ENCODE data around the gene ZNF677.
"Not testable (repeated sequence)": the region's sequence is repeated elsewhere in the genome, so short reads cannot be mapped to it uniquely, and the experiment has no call there.

The ZNF677 gene

GRCh38 chr19:53290758-53291549, 36.3 kb upstream of the ZNF677 start:
- DNase-seq (ENCODE audit: low spot score): no peak
- no peaks in the 10 kb centered on the region for H3K4me1 ChIP-seq (ENCODE audit: control insufficient read depth in 2 of 2, insufficient read depth in 1 of 2, low read depth in 1 of 2, low read length in 2 of 2)
- no peak overlapping the region for H3K27ac ChIP-seq (replicated peaks; ENCODE audit: low read length)
- H2BK120ac ChIP-seq (ENCODE audit: low read depth, low read length): no peak overlapping the region
- H2AK5ac ChIP-seq (ENCODE audit: low read depth, low read length): no peak overlapping the region
- no peak overlapping the region for H3K14ac ChIP-seq (ENCODE audit: low read length)
- no peak overlapping the region for H3K23ac ChIP-seq (ENCODE audit: low read depth, low read length, poor library complexity)
- H3K4me3 ChIP-seq (ENCODE audit: low read length in 2 of 2): no peak overlapping the region
- no peak overlapping the region for H3K4ac ChIP-seq (ENCODE audit: low read length)
- H3K9me3 ChIP-seq (replicated peaks in 1 of 2; ENCODE audit: control insufficient read depth in 2 of 2, insufficient read depth in 1 of 2, low read depth in 1 of 2, low read length in 2 of 2): peaks cover 17 to 24% of the 10 kb centered on the region in 2 donors
- no peak overlapping the region for H2BK12ac ChIP-seq (ENCODE audit: low read length)
- no peak overlapping the region for H3K9ac ChIP-seq (ENCODE audit: low read depth, low read length, poor library complexity)
- no peaks in the 10 kb centered on the region for H3K36me3 ChIP-seq (replicated peaks in 1 of 2; ENCODE audit: control insufficient read depth in 2 of 2, insufficient read depth in 2 of 2, low read length in 2 of 2)
- H2BK5ac ChIP-seq (ENCODE audit: low read length): no peak overlapping the region
- no peak overlapping the region for H2AFZ ChIP-seq (ENCODE audit: low read length)
- peak overlapping the region; percentile 43 for H4K8ac ChIP-seq (ENCODE audit: low read depth, low read length)
- H3K27me3 ChIP-seq (ENCODE audit: control insufficient read depth in 3 of 3, insufficient read depth in 3 of 3, low read depth in 1 of 3, low read length in 3 of 3): no peaks in the 10 kb centered on the region
- H3K18ac ChIP-seq (ENCODE audit: low read length): no peak overlapping the region
- H4K91ac ChIP-seq (ENCODE audit: low read depth, low read length, poor library complexity): no peak overlapping the region
- H3K79me1 ChIP-seq (ENCODE audit: low read depth, low read length): no peaks in the 10 kb centered on the region
- no peak overlapping the region for H3K4me2 ChIP-seq (ENCODE audit: insufficient read depth, low read length, poor library complexity, severe bottlenecking)
- H2BK15ac ChIP-seq (ENCODE audit: low read length): no peak overlapping the region
- no CpG with 5 or more reads among the region's 47 CpGs for WGBS, 2 donors (ENCODE audit: extremely low coverage in 2 of 2, insufficient read length in 2 of 2, insufficient replicate concordance in 1 of 2)

DNA sequence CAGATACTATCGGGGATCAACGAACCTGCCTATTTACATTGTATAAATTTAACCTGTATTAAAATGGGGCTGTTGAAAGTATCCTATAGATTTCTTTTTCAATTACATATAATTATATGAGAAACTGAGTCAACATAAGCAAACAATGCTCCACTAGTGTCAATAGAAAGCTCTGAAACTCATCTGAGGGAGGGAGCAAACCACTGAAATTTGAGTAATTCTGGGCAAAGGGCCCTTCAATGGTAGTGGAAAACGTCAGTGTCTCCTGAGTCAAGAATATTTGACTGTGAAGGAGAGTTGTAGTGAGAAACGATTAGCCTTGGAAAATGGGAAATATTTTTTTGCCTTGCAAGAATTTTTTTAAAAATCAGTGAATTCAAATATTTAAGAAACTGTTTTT, 30.4 kb upstream of the ZNF677 start:
- H2BK15ac ChIP-seq (ENCODE audit: low read length): no peak overlapping the region
- no peak overlapping the region for H3K4me2 ChIP-seq (ENCODE audit: insufficient read depth, low read length, poor library complexity, severe bottlenecking)

GRCh38 chr19:53281947-53282346, 27.3 kb upstream of the ZNF677 start:
- not testable (repeated sequence) for H3K4me1 ChIP-seq (ENCODE audit: control insufficient read depth in 2 of 2, insufficient read depth in 1 of 2, low read depth in 1 of 2, low read length in 2 of 2); H2AK5ac ChIP-seq (ENCODE audit: low read depth, low read length); DNase-seq (ENCODE audit: low spot score); H3K27ac ChIP-seq (replicated peaks; ENCODE audit: low read length); H2BK12ac ChIP-seq (ENCODE audit: low read length); H4K91ac ChIP-seq (ENCODE audit: low read depth, low read length, poor library complexity); H2BK15ac ChIP-seq (ENCODE audit: low read length); H3K14ac ChIP-seq (ENCODE audit: low read length); H3K9ac ChIP-seq (ENCODE audit: low read depth, low read length, poor library complexity); H3K18ac ChIP-seq (ENCODE audit: low read length); H2AFZ ChIP-seq (ENCODE audit: low read length); H3K9me3 ChIP-seq (replicated peaks in 1 of 2; ENCODE audit: control insufficient read depth in 2 of 2, insufficient read depth in 1 of 2, low read depth in 1 of 2, low read length in 2 of 2); H3K4me3 ChIP-seq (ENCODE audit: low read length in 2 of 2); H3K23ac ChIP-seq (ENCODE audit: low read depth, low read length, poor library complexity); H2BK5ac ChIP-seq (ENCODE audit: low read length); H3K4me2 ChIP-seq (ENCODE audit: insufficient read depth, low read length, poor library complexity, severe bottlenecking); H3K79me1 ChIP-seq (ENCODE audit: low read depth, low read length); H3K36me3 ChIP-seq (replicated peaks in 1 of 2; ENCODE audit: control insufficient read depth in 2 of 2, insufficient read depth in 2 of 2, low read length in 2 of 2); H3K4ac ChIP-seq (ENCODE audit: low read length); H2BK120ac ChIP-seq (ENCODE audit: low read depth, low read length); H4K8ac ChIP-seq (ENCODE audit: low read depth, low read length); H3K27me3 ChIP-seq (ENCODE audit: control insufficient read depth in 3 of 3, insufficient read depth in 3 of 3, low read depth in 1 of 3, low read length in 3 of 3)
- WGBS, 2 donors (ENCODE audit: extremely low coverage in 2 of 2, insufficient read length in 2 of 2, insufficient replicate concordance in 1 of 2): no CpG with 5 or more reads among the region's 8 CpGs

More for the DNA sequence above, 30.4 kb upstream of the ZNF677 start:
- no peak overlapping the region for H3K14ac ChIP-seq (ENCODE audit: low read length)
- H2AK5ac ChIP-seq (ENCODE audit: low read depth, low read length): no peak overlapping the region
- no peak overlapping the region for H4K91ac ChIP-seq (ENCODE audit: low read depth, low read length, poor library complexity)
- no peak overlapping the region for H3K18ac ChIP-seq (ENCODE audit: low read length)
- H4K8ac ChIP-seq (ENCODE audit: low read depth, low read length): no peak overlapping the region
- no peak overlapping the region for H2BK120ac ChIP-seq (ENCODE audit: low read depth, low read length)
- no peaks in the 10 kb centered on the region for H3K9me3 ChIP-seq (replicated peaks in 1 of 2; ENCODE audit: control insufficient read depth in 2 of 2, insufficient read depth in 1 of 2, low read depth in 1 of 2, low read length in 2 of 2)
- no peak overlapping the region for H3K4ac ChIP-seq (ENCODE audit: low read length)
- no peak overlapping the region for H2AFZ ChIP-seq (ENCODE audit: low read length)
- no peak for DNase-seq (ENCODE audit: low spot score)
- H3K27me3 ChIP-seq (ENCODE audit: control insufficient read depth in 3 of 3, insufficient read depth in 3 of 3, low read depth in 1 of 3, low read length in 3 of 3): no peaks in the 10 kb centered on the region
- no peaks in the 10 kb centered on the region for H3K4me1 ChIP-seq (ENCODE audit: control insufficient read depth in 2 of 2, insufficient read depth in 1 of 2, low read depth in 1 of 2, low read length in 2 of 2)
- H3K79me1 ChIP-seq (ENCODE audit: low read depth, low read length): no peaks in the 10 kb centered on the region
- H2BK12ac ChIP-seq (ENCODE audit: low read length): no peak overlapping the region
- H3K36me3 ChIP-seq (replicated peaks in 1 of 2; ENCODE audit: control insufficient read depth in 2 of 2, insufficient read depth in 2 of 2, low read length in 2 of 2): no peaks in the 10 kb centered on the region
- H3K4me3 ChIP-seq (ENCODE audit: low read length in 2 of 2): no peak overlapping the region
- H3K9ac ChIP-seq (ENCODE audit: low read depth, low read length, poor library complexity): no peak overlapping the region
- H2BK5ac ChIP-seq (ENCODE audit: low read length): no peak overlapping the region
- no CpG with 5 or more reads among the region's 4 CpGs for WGBS, 2 donors (ENCODE audit: extremely low coverage in 2 of 2, insufficient read length in 2 of 2, insufficient replicate concordance in 1 of 2)
- H3K23ac ChIP-seq (ENCODE audit: low read depth, low read length, poor library complexity): no peak overlapping the region
- no peak overlapping the region for H3K27ac ChIP-seq (replicated peaks; ENCODE audit: low read length)

- no peaks in the 10 kb centered on the region for H3K36me3 ChIP-seq (replicated peaks in 1 of 2; ENCODE audit: control insufficient read depth in 2 of 2, insufficient read depth in 2 of 2, low read length in 2 of 2)
- no peak overlapping the region for H4K8ac ChIP-seq (ENCODE audit: low read depth, low read length)
- H2BK5ac ChIP-seq (ENCODE audit: low read length): no peak overlapping the region
- H2BK15ac ChIP-seq (ENCODE audit: low read length): no peak overlapping the region
- no peak overlapping the region for H4K91ac ChIP-seq (ENCODE audit: low read depth, low read length, poor library complexity)
- H3K27ac ChIP-seq (replicated peaks; ENCODE audit: low read length): no peak overlapping the region
- DNase-seq (ENCODE audit: low spot score): no peak
- no peak overlapping the region for H3K4ac ChIP-seq (ENCODE audit: low read length)
- no peaks in the 10 kb centered on the region for H3K79me1 ChIP-seq (ENCODE audit: low read depth, low read length)
- H3K14ac ChIP-seq (ENCODE audit: low read length): no peak overlapping the region
- H3K9me3 ChIP-seq (replicated peaks in 1 of 2; ENCODE audit: control insufficient read depth in 2 of 2, insufficient read depth in 1 of 2, low read depth in 1 of 2, low read length in 2 of 2): peaks cover 9 to 10% of the 10 kb centered on the region in 2 donors
- H3K9ac ChIP-seq (ENCODE audit: low read depth, low read length, poor library complexity): no peak overlapping the region
- H2BK12ac ChIP-seq (ENCODE audit: low read length): no peak overlapping the region
- H3K18ac ChIP-seq (ENCODE audit: low read length): no peak overlapping the region
- H2AFZ ChIP-seq (ENCODE audit: low read length): no peak overlapping the region
- H3K23ac ChIP-seq (ENCODE audit: low read depth, low read length, poor library complexity): no peak overlapping the region
- H2BK120ac ChIP-seq (ENCODE audit: low read depth, low read length): no peak overlapping the region
- WGBS, 2 donors (ENCODE audit: extremely low coverage in 2 of 2, insufficient read length in 2 of 2, insufficient replicate concordance in 1 of 2): no CpG with 5 or more reads among the region's 2 CpGs
- H2AK5ac ChIP-seq (ENCODE audit: low read depth, low read length): no peak overlapping the region
- no peaks in the 10 kb centered on the region for H3K27me3 ChIP-seq (ENCODE audit: control insufficient read depth in 3 of 3, insufficient read depth in 3 of 3, low read depth in 1 of 3, low read length in 3 of 3)
- H3K4me3 ChIP-seq (ENCODE audit: low read length in 2 of 2): no peak overlapping the region
- no peaks in the 10 kb centered on the region for H3K4me1 ChIP-seq (ENCODE audit: control insufficient read depth in 2 of 2, insufficient read depth in 1 of 2, low read depth in 1 of 2, low read length in 2 of 2)
- H3K4me2 ChIP-seq (ENCODE audit: insufficient read depth, low read length, poor library complexity, severe bottlenecking): no peak overlapping the region
These were observed 20.8 kb upstream of the ZNF677 start for GRCh38 chr19:53275480-53275879.
